GM19193 (cell line): ENCODE results near the gene ATP2B2.

Experiments
- POLR2A ChIP-seq: IDR thresholded peaks from 4 replicates; pipeline ENCODE4 v1.6.1; 2011; ENCODE audit not compliant: insufficient read depth, insufficient read length; ENCODE audit errors: extremely low read depth

The ATP2B2 gene

DNA sequence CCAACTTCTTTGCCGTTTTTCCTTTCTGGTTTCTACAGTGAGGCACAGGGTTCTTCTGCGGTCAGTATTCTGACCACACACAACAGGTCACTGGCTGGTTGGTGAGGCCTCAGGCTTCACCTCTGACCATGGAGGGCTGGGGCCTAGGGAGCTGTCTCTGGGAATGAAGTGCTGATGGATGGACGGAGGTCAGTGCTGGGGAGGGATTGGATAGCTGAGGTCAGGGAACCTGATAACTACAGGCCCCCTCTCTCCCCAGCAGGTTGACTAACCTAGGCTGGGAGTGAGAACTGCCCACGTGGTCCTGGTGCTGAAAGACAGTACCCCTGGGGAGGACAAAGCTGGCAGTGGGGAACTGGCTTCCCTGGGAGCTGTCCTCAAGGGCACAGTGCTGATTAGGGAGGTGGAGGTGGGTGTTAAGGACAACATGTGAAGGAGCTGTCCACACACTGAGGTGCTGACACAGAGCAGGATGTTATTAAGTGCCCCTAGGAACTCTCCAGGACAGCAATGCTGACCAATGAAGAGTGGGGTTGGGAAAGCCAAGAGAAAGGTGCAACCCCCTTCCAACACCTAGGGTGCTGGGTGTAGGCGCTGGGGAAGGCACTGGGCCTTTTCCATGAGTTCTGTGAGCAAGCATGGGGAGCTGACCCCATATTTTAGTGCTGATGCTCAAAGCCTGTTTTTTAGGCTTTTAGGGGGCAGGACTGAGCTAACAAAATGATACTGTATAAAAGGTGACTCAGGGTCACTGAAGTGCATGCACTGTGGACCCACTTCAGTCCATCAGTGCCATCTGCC lies 45.2 kb downstream of the ATP2B2 start:
- no peak for TF ChIP-seq POLR2A

DNA sequence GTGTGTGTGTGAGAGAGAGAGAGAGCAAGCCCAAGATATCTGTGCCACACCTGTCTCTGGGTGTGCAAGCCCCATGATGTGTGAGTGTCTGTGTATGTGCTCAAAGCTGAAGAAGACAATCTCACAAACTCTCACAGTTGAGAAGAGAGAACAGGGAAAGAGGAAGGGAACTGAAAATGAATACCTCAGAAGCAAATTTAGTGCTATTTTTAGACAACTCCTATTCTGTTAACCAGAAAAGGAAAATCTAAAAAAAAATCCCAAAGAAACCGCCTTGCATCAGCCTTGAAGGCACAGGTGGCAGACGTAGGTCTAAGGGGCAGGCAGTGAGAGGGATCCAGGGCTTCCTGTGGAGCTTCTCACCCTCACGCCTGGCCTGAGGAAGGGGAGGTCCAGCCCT lies 47.8 kb downstream of the ATP2B2 start:
- no peak for TF ChIP-seq POLR2A

- no peak for TF ChIP-seq POLR2A
Measured at GRCh38 chr3:10456981-10457380, 48.4 kb downstream of the ATP2B2 start.

- TF ChIP-seq POLR2A = no peak
Measured at GRCh38 chr3:10455545-10455914, 49.9 kb downstream of the ATP2B2 start.

DNA sequence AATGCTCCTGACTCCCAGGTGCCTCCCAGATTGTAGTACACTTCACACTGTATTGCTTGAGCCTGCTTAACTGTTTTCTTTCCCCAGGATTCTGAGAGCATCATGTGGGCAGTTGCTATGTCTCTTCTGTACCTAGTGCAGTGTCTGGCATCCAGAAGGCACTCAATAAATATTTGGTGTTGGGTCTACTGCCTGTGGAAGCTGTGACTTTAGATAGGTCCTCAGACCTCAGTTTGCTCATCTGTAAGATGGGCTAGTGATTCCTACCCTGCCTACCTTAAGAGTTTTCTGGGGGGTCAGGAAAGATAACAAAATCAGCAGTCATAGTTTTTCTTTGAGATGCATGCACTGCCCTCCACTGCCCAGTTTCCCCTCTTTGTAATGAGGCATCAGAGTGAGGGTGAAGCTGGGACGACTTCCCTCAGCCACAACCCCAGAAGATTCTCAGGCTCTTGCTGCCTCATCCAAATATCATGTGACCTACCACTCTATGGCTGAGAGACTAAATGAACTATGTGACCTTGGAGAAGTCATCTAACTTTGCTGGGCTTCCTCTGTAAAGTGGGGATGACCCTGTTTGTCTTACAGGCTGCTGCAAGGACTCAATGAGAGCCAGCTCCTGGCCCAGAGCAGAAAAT lies 50.4 kb downstream of the ATP2B2 start:
- no peak for TF ChIP-seq POLR2A

- no peak for TF ChIP-seq POLR2A
Measured at GRCh38 chr3:10453431-10454163, 51.8 kb downstream of the ATP2B2 start.

DNA sequence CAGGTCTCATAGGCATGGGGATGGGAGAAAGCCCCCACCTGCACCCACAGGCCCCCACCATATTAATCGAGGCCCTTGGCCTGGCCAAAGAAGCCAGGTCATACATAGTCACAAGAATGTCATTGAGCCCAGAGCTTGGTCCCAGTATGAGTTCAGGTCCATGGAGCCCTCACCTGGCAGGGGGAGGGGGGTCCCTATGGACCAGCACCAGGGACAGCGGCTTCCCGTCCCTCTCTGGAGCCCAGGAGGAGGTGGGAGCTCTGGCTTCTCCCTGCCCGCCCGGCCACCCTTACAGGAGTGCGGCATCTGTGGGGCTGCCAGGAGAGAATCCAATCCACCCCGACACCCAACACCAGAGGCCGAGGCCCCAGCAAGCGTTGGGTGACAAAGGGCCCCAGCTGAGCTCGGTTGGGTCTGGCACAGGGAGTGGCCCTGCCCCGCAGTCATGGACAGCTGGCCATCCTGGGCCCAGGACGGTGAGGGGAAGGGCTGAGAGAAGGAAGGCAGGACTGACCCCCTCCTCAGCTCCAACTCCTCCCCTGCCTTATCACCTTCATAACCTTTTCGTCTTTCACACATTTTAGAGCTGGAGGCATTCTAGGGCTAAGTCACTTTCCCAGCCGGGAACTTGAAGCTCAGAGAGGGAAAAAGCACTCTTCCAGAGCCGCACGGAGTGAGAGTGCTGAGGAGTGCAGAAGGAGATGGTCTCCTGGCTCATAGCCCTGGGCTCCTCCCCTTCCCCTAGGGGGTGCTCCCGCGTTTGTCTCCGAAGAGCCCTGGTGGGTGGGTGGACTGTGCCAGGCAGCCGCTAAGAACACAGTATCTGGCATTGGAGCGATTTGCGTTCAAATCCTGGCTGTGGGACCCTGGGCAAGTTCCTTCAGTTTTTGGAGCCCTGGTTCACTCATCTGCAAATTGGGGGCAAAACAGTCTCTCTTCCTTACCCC lies 54.6 kb downstream of the ATP2B2 start:
- TF ChIP-seq POLR2A = no peak

- TF ChIP-seq POLR2A = no peak
Measured at GRCh38 chr3:10449436-10449835, 56.0 kb downstream of the ATP2B2 start.

- no peak for TF ChIP-seq POLR2A
Measured at GRCh38 chr3:10448544-10448943, 56.8 kb downstream of the ATP2B2 start.

- TF ChIP-seq POLR2A = no peak
Measured at GRCh38 chr3:10447527-10448260, 57.7 kb downstream of the ATP2B2 start.

GRCh38 chr3:10447110-10447509 lies 58.3 kb downstream of the ATP2B2 start:
- TF ChIP-seq POLR2A = no peak

GRCh38 chr3:10445561-10446175 lies 59.7 kb downstream of the ATP2B2 start:
- no peak for TF ChIP-seq POLR2A

DNA sequence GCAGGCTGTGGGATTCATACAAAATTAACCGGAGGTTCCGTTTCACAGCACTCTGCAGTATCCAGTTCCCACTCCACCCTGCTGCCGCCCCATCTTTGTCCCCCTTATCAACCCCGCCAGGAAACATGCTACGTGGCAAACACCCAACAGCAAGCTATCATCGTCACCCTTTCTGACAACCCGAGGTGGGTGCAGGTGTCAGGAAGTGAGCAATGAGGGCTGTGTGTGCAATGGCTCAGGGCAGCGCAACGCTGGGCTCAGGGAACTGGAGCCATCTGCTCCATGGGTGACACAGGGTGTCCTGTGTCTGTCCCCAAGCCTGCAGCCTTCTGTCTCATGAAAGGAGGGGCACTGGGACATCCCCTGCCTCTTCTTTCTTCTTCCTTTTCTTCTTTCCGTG lies 60.9 kb downstream of the ATP2B2 start:
- TF ChIP-seq POLR2A = no peak

DNA sequence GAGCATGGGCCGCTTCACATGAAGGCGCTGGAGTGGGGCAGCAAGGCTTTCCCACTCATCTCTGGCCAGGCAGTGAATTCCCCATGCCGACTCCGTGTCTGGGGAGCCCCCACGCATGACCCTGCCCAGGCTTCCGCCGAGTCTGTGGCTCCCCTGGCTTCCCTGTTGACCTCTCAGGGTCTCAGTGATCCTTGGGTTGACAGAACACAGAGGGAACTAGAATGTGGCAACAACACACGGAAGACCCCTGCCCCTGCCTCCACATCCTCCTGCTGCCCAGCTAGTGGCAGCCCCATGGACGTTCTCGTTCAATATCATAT lies 61.3 kb downstream of the ATP2B2 start:
- no peak for TF ChIP-seq POLR2A
